Liver (tissue), 9 donors: Measurements from ENCODE around the gene EDAR. TPM values are rescaled to one million over a fixed set of nuclear protein-coding genes. Genes with fewer than 3 reads are reported as not detected.
A peak's percentile ranks its signal among the peaks of the same experiment; 100 is the strongest.

Experiments used
- DNase-seq: peaks from one replicate; pipeline ENCODE4 v3.0.0-alpha.2; 2017; ENCODE audit warnings: low spot score
- H3K27ac ChIP-seq, 2 donors: one replicate each; pipeline ENCODE4 v1.7.0; 2013; ENCODE audit warnings: inconsistent platforms in 2 of 2, low read length in 2 of 2, control low read depth in 1 of 2, low read depth in 1 of 2, mild to moderate bottlenecking in 1 of 2
- H3K27me3 ChIP-seq, 4 donors: one replicate each; pipeline versions ENCODE4 v1.6.1 to v1.7.0; 2013; ENCODE audit warnings: low read length in 3 of 4, inconsistent platforms in 1 of 4, mild to moderate bottlenecking in 1 of 4, moderate library complexity in 1 of 4; ENCODE audit not compliant: control insufficient read depth in 4 of 4, insufficient read depth in 4 of 4
- H3K36me3 ChIP-seq, 4 donors: one replicate each; pipeline versions ENCODE4 v1.6.1 to v1.7.0; 2013; ENCODE audit warnings: low read length in 3 of 4, mild to moderate bottlenecking in 3 of 4, low read depth in 1 of 4, moderate library complexity in 1 of 4; ENCODE audit not compliant: control insufficient read depth in 4 of 4, insufficient read depth in 3 of 4
- H3K4me1 ChIP-seq, 4 donors: one replicate each; pipeline versions ENCODE4 v1.6.1 to v1.7.0; 2013; ENCODE audit warnings: low read length in 3 of 4, mild to moderate bottlenecking in 3 of 4, moderate library complexity in 1 of 4; ENCODE audit not compliant: control insufficient read depth in 4 of 4, insufficient read depth in 4 of 4
- H3K4me3 ChIP-seq, 3 donors: one replicate each; pipeline versions ENCODE4 v1.6.1 to v1.7.0; 2013; ENCODE audit warnings: low read length in 3 of 3, control low read depth in 1 of 3, low read depth in 1 of 3, mild to moderate bottlenecking in 1 of 3
- H3K9ac ChIP-seq, 2 donors: one replicate each; pipeline ENCODE4 v1.7.0; 2013; ENCODE audit warnings: low read length in 2 of 2, mild to moderate bottlenecking in 2 of 2, moderate library complexity in 2 of 2, control low read depth in 1 of 2, low read depth in 1 of 2
- H3K9me3 ChIP-seq, 4 donors: one replicate each; pipeline versions ENCODE4 v1.6.1 to v1.7.0; 2013; ENCODE audit warnings: low read length in 3 of 4; ENCODE audit not compliant: control insufficient read depth in 4 of 4
- GABPA ChIP-seq, 2 donors: IDR thresholded peaks in 1 of 2; conservative IDR thresholded peaks in 1 of 2; 2 replicates each; pipeline ENCODE4 v1.6.1; 2016; ENCODE audit warnings: antibody characterized with exemption in 2 of 2, mild to moderate bottlenecking in 1 of 2, moderate library complexity in 1 of 2
- HNF4A ChIP-seq, 2 donors: conservative IDR thresholded peaks; 2 replicates each; pipeline ENCODE4 v1.6.1; 2016; ENCODE audit warnings: antibody characterized with exemption in 2 of 2, mild to moderate bottlenecking in 2 of 2
- HNF4G ChIP-seq: IDR thresholded peaks from 2 replicates; pipeline ENCODE4 v1.6.1; 2016; ENCODE audit warnings: antibody characterized with exemption
- JUND ChIP-seq, 2 donors: IDR thresholded peaks; 2 replicates each; pipeline ENCODE4 v1.6.1; 2016; ENCODE audit warnings: antibody characterized with exemption in 2 of 2
- MAX ChIP-seq: IDR thresholded peaks from 2 replicates; pipeline ENCODE4 v1.6.1; 2016; ENCODE audit warnings: antibody characterized with exemption
- RAD21 ChIP-seq, 2 donors: IDR thresholded peaks; 2 replicates each; pipeline ENCODE4 v1.6.1; 2016; ENCODE audit warnings: antibody characterized with exemption in 2 of 2, mild to moderate bottlenecking in 2 of 2
- RXRA ChIP-seq, 2 donors: IDR thresholded peaks; 2 replicates each; pipeline ENCODE4 v1.6.1; 2017 to 2018; ENCODE audit warnings: antibody characterized with exemption in 2 of 2, mild to moderate bottlenecking in 1 of 2
- TAF1 ChIP-seq: conservative IDR thresholded peaks from 2 replicates; pipeline ENCODE4 v1.6.1; 2016; ENCODE audit warnings: antibody characterized with exemption, mild to moderate bottlenecking
- YY1 ChIP-seq: IDR thresholded peaks from 2 replicates; pipeline ENCODE4 v1.6.1; 2016; ENCODE audit warnings: antibody characterized with exemption, mild to moderate bottlenecking
- ZBTB33 ChIP-seq: IDR thresholded peaks from 2 replicates; pipeline ENCODE4 v1.6.1; 2016; ENCODE audit warnings: antibody characterized with exemption
- WGBS: extraction: QIAGEN DNeasy Blood & Tissue Kit; methylation state at CpG from one replicate; pipeline ENCODE4 v1.1.7; 2013; 5-methylcytosine and 5-hydroxymethylcytosine counted together
- polyA plus RNA-seq, 2 donors: library from polyadenylated mRNA; stranded (reverse) in 1 of 2; unstranded in 1 of 2; fragments of 200-250 nt in 1 of 2; fragments of >200 nt in 1 of 2; fragmentation: Nextera tagmentation in 1 of 2; extraction: Ambion mirVana in 1 of 2; gene quantifications; one replicate each; pipeline versions ENCODE4 v1.2.1 to v1.2.3, GENCODE V29; 2013 to 2015
- total RNA-seq, 2 donors: library from RNA; depleted of rRNA; stranded (reverse); fragments of >200 nt; gene quantifications; one replicate each; pipeline ENCODE4 v1.2.3, GENCODE V29; 2014
- TF ChIP-seq, protein P1 (sequence below): IDR thresholded peaks from 2 replicates; pipeline ENCODE4 v1.6.1; 2016; ENCODE audit warnings: antibody characterized with exemption
- TF ChIP-seq, protein P2 (sequence below): IDR thresholded peaks from 2 replicates; pipeline ENCODE4 v1.6.1; 2016; ENCODE audit warnings: antibody characterized with exemption, mild to moderate bottlenecking
- donor health status: healthy.
- donor health status: healthy.
- donor health status: healthy.
- donor health status: healthy.
- donor health status: healthy.

Gene EDAR
- total and polyA plus RNA-seq, 4 donors: 0.09 to 0.50 (median 0.10) TPM

GRCh38 chr2:108969856-108970255, 19.2 kb downstream of the EDAR start (continued):
- TF ChIP-seq ZBTB33 (no peak), TAF1 (no peak)
- TF ChIP-seq, protein P1, sequence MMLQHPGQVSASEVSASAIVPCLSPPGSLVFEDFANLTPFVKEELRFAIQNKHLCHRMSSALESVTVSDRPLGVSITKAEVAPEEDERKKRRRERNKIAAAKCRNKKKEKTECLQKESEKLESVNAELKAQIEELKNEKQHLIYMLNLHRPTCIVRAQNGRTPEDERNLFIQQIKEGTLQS: no peak

DNA sequence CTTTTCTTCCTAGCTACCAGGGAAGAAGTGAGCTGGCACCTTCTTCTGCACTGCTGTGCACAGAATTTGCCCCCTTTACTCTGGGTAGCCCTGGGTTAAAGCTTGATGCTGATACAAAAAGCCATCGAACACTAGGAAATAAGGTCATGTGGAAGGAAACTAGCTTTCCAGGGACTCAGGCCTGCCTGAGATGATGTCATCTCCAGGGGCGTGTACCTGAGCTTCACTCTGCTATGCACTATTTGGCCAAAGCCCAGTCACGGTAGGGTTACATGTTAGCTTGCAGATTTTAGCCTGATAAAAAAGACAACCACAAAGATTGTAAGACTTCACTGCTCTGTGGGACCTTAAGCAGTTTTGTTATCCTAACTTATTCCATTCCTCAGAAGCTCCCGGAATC, 20.4 kb downstream of the EDAR start:
- TF ChIP-seq, protein P1: peak; percentile 42
- TF ChIP-seq JUND (IDR thresholded peaks at IDR 0.05) (peak; percentile 66 to 70), RAD21 (IDR thresholded peaks at IDR 0.05) (peak in 1 of 2 donors; percentile 7), RXRA (IDR thresholded peaks at IDR 0.05) (no peak)
- no peaks in the 10 kb centered on the region for H3K36me3 ChIP-seq
- H3K4me3 ChIP-seq: no peak overlapping the region
- WGBS: 33% methylated on average over 4 of the region's 4 CpGs
- DNase-seq: no peak
- H3K9ac ChIP-seq: no peak overlapping the region
- no peaks in the 10 kb centered on the region for H3K9me3 ChIP-seq
- no peaks in the 10 kb centered on the region for H3K27me3 ChIP-seq
- no peak overlapping the region for H3K27ac ChIP-seq
- H3K4me1 ChIP-seq: peaks cover 0 to 3% (median 0%) of the 10 kb centered on the region in 4 donors

DNA sequence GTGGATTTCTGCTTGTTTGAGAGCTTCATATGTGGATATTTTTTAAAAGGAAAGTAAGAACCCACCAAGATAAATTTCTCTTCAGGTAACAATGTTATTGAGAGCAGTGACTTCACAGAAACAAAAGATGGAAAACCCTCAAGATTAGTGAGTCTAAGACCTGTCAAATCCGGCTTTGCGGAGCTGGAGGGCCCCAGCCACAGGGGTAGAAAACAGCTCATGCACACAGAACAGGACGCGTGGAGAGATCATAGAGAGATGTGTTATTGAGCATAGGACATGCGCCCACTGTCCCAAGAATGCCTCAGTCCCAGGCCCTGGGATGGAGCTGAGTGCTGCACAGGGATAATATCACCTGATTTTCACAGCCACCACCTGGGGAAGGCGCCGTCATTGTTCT, 21.3 kb downstream of the EDAR start:
- Histone ChIP-seq H3K9me3 (no peaks in the 10 kb centered on the region), H3K27ac (no peak overlapping the region), H3K36me3 (no peaks in the 10 kb centered on the region), H3K4me1 (peaks cover 0 to 3% (median 0%) of the 10 kb centered on the region in 4 donors), H3K27me3 (no peaks in the 10 kb centered on the region), H3K4me3 (no peak overlapping the region), H3K9ac (no peak overlapping the region)
- WGBS: 92% methylated on average over 7 of the region's 7 CpGs
- DNase-seq: no peak
- TF ChIP-seq ZBTB33 (no peak), YY1 (no peak), MAX (no peak), HNF4G (no peak), HNF4A (conservative IDR thresholded peaks at IDR 0.05) (no peak), GABPA (IDR thresholded peaks at IDR 0.05 in 1 of 2, conservative IDR thresholded peaks at IDR 0.05 in 1 of 2) (no peak)
- TF ChIP-seq, protein P2, sequence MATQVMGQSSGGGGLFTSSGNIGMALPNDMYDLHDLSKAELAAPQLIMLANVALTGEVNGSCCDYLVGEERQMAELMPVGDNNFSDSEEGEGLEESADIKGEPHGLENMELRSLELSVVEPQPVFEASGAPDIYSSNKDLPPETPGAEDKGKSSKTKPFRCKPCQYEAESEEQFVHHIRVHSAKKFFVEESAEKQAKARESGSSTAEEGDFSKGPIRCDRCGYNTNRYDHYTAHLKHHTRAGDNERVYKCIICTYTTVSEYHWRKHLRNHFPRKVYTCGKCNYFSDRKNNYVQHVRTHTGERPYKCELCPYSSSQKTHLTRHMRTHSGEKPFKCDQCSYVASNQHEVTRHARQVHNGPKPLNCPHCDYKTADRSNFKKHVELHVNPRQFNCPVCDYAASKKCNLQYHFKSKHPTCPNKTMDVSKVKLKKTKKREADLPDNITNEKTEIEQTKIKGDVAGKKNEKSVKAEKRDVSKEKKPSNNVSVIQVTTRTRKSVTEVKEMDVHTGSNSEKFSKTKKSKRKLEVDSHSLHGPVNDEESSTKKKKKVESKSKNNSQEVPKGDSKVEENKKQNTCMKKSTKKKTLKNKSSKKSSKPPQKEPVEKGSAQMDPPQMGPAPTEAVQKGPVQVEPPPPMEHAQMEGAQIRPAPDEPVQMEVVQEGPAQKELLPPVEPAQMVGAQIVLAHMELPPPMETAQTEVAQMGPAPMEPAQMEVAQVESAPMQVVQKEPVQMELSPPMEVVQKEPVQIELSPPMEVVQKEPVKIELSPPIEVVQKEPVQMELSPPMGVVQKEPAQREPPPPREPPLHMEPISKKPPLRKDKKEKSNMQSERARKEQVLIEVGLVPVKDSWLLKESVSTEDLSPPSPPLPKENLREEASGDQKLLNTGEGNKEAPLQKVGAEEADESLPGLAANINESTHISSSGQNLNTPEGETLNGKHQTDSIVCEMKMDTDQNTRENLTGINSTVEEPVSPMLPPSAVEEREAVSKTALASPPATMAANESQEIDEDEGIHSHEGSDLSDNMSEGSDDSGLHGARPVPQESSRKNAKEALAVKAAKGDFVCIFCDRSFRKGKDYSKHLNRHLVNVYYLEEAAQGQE: no peak
